GM19025 (cell line): ENCODE results near the gene GALK2.
"Not testable (repeated sequence)": the region's sequence is repeated elsewhere in the genome, so short reads cannot be mapped to it uniquely, and the experiment has no call there.

ENCODE experiments used
- ATAC-seq: cut with Tn5 transposase; IDR thresholded peaks from one replicate; pipeline ENCODE4 v1.9.1; 2021; ENCODE audit warnings: mild to moderate bottlenecking, low read depth, moderate library complexity; ENCODE audit not compliant: unreplicated experiment

Gene GALK2

GRCh38 chr15:49155834-49156627 is 14.0 kb upstream of the GALK2 start:
- no peak for ATAC-seq

GRCh38 chr15:49163678-49164077 is 6.4 kb upstream of the GALK2 start:
- ATAC-seq, result no peak

DNA sequence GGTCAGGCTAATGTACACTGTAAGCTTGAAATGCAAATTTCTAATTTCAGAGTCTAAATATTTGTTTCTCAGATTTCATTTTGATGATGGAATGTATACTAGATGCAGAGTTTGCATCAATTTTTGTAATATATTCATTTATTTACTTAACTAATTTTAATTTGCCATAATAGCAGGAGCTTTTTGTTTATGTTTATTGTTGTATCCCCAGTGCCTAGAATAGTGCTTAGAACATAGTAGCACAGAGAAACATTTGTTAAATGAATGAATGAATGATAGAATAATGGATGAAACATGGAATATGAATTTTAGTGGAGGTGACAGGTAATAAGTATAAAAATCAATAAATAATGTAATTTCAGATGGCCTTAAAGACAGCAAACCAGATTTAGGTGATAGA is 5.2 kb upstream of the GALK2 start:
- no peak for ATAC-seq

- ATAC-seq, result no peak
These were observed 2.0 kb upstream of the GALK2 start for GRCh38 chr15:49168016-49168415.

GRCh38 chr15:49171790-49172189 is 1.7 kb downstream of the GALK2 start:
- ATAC-seq, result no peak

DNA sequence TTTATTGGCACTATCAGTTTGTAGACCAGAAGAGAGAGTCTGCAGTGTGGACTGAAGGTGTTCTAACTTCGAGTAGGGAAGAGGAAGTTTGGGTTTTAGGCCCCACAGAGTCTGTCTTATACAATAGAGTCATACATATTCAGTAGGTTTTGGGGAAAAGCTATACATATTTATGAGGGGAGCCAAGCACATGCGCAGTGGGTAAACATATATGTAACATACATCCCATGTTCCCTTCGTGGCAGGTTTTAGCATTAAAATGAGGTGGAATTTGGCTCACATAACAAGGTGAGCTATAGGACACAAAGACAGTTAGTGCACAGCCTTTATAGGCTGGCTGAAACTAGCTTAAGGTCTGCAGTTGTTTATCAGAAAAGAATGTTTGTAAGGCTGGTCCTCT is 4.9 kb downstream of the GALK2 start:
- ATAC-seq, result no peak

DNA sequence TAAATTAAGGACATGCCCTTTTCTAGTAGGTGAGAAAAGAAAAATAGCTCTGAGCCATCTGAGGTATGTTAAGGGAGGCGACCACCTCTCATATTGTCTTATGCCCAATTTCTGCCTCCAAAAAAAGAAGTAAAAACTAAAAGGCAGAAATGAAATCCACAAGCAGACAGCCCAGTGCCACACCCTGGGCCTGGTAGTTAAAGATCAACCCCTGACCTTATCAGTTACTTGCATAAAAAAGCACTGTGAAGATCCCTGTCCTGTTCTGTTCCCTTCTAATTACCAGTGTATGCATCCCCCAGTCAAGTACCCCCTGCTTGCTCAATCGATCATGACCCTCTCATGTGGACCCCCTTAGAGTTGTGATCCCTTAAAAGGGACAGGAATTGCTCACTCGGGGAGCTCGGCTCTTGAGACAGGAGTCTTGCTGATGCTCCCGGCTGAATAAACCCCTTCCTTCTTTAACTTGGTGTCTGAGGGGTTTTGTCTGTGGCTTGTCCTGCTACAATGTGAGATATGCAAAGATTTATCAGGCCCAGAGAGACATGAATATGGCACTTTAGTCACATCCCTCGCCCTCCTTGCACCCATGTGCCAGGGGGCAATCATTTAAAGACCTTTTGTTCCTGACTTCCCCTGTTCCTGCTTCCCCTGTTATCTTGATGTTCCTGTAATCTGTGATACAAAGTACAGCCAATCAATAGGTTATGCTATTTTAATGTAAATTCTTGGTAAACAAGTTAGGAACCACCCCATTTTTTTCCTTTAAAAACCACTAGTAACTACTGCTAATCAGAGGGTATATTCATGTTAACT is 5.7 kb downstream of the GALK2 start:
- not testable (repeated sequence) for ATAC-seq

GRCh38 chr15:49178497-49178896 is 8.4 kb downstream of the GALK2 start:
- no peak for ATAC-seq

GRCh38 chr15:49179433-49180190 is 9.6 kb downstream of the GALK2 start:
- no peak for ATAC-seq

- no peak for ATAC-seq
These were observed 12.1 kb downstream of the GALK2 start for GRCh38 chr15:49182128-49182527.

DNA sequence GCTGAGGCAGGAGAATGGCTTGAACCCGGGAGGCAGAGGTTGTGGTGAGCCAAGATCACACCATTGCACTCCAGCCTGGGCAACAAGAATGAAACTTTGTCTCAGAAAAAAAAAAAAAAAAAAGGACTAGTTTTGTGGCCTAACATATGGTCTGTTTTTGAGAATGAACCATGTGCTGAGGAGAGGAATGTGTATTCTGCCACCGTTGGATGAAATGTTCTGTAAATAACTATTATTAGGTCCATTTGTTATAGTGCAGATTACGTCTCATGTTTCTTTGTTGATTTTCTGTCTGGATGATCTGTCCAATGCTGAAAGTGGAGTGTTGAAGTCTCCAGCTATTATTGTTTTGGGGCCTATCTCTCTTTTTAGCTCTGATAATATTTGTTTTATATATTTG is 13.7 kb downstream of the GALK2 start:
- not testable (repeated sequence) for ATAC-seq

DNA sequence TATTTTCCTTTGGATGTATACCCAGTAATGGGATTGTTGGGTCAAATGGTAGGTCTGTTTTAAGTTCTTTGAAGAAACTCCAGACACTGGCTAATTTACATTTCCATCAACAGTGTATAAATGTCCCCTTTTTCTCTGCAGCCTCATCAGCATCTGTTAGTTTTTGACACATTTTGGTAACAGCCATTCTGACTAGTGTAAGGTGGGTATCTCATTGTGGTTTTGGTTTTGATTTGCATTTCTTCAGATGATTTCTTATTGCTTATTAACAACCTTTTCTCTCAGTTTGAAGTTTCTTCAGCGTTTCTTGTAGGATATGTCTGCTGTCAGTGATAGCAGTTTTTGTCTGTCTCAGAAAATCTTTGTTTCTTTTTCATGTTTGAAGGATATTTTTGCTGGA is 15.4 kb downstream of the GALK2 start:
- ATAC-seq, result peak; percentile 71

DNA sequence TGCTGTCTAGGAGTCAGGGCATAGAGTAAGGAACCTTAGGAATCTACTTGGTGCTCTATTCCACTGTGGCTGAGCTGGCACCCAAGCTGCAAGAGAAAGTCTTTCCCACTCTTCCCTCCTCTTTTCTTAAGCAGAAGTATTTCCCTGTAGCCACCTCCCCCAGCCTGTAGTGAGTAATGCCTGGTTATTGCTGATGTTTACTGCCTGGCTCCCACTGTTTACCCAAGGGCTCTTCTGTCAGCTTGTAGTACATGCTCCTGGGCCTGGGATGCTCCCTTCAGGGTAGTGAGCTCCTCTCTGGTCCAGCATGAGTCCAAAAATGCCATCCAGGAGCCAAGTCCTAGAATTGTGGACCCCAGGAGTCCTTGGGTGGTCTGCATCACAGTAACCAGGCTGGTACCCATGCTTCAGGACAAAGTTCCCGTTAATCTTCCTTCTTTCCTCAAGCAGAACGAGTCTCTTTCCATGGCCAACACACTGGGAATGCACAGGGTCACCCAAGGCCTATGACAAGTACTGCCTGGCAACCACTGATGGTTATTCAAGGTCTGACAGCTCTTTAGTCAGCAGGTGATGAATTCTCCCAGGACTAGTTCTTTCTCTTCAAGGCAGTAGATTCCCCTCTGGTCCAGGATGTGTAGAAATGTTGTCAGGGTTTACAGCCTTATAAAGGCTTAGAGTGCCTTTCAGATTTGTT is 17.6 kb downstream of the GALK2 start:
- ATAC-seq, result no peak

GRCh38 chr15:49188933-49189332 is 18.9 kb downstream of the GALK2 start:
- no peak for ATAC-seq

- ATAC-seq, result no peak
These were observed 19.6 kb downstream of the GALK2 start for GRCh38 chr15:49189631-49190030.

DNA sequence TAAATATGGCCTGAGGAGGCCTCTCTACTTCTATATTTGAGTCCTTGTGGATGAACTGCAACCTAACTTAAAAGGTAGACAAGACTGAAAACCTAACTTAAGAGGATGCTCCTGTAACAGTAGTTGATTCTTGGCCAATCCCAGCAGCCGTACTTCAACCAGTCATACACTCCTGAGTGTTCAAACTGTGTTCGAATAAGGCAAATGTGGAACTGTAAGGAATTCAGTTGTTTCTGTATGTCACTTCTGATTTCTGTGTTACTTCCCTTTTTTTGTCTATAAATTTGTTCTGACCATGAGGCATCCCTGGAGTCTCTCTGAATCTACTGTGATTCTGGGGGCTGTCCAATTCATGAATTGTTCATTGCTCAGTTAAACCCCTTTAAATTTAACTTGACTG is 20.5 kb downstream of the GALK2 start:
- no peak for ATAC-seq

DNA sequence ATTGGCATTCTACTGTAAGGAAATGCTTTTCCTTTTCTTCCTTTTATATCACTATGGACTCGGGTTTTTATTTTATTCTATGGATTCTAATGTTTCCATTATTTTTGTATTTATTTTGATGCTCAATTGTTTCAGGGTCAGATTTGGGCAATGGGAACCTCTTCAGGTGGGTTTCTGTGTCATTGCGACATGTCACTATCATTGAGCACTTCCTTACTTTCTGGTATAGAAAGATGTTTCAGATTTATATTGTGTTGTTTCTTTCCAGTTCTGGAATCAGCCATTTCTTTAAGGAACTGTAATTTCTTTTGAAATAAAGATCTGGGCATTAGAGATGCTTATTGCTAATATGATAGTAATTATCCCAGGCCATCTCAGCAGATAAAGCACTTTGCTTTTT is 21.8 kb downstream of the GALK2 start:
- no peak for ATAC-seq

DNA sequence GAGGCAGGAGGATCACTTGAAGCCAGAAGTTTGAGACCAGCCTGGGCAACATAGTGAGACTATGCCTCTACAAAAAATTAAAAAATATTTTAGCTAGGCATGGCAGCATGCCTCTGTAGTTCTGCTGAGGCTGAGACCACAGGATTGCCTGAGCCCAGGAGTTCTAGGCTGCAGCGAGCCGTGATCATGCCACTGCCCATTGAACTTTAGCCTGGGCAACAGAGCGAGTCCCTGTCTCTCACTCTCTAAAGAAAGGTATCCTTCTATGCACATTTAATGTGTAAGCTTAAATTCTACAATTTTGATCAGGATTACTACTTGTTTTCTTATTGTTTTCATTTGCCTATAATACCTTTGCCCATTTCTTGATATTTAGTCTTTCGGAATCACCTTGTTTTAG is 26.8 kb downstream of the GALK2 start:
- no peak for ATAC-seq

DNA sequence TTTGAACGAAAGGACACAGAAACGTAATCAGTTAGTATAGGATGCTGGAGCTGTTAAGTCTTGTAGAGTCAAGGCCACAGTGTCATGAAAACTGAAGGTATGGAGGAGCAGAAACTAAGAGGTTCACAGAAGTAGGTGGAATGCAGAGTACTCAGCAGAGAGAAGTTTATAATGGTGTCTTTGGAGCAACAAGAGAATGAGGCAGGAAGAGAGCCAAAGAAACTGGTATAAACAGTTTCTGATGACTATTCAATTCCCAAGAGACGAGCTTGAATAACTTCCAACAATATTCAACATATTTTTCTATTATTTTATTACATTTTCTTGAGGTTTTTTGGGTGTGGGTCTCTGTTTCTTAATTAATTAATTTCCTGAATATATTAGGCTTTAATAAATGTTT is 29.6 kb downstream of the GALK2 start:
- no peak for ATAC-seq

GRCh38 chr15:49200347-49200746 is 30.3 kb downstream of the GALK2 start:
- no peak for ATAC-seq

GRCh38 chr15:49208102-49208501 is 38.1 kb downstream of the GALK2 start:
- not testable (repeated sequence) for ATAC-seq
